Measurements from ENCODE around the gene KASH5. TPM values are rescaled to one million over a fixed set of nuclear protein-coding genes. Genes with fewer than 3 reads are reported as not detected.

KASH5 gene
- total RNA-seq (under 1 TPM in 1 of 7 donors, not detected in 6; 0.23 TPM), polyA plus RNA-seq (under 1 TPM in 1 of 2 donors, not detected in 1; 0.15 TPM)
- long read RNA-seq, donor 1 = 0 reads
- long read RNA-seq, donor 2, partial matches to known transcripts = 0 of 2 reads
- long read RNA-seq, donor 2, other reads (novel, unspliced or antisense) = 0 of 2 reads
- long read RNA-seq, donor 3 = 0 reads

- Histone ChIP-seq H3K9me3 (no peaks in the 10 kb centered on the region), H3K27ac (no peak within 1 kb of the TSS), H3K36me3 (no peaks in the 10 kb centered on the region), H3K27me3 (no peaks in the 10 kb centered on the region), H3K4me1 (ENCODE audit: insufficient read depth) (no peaks in the 10 kb centered on the region), H3K4me3 (no peak within 1 kb of the TSS)
- intact Hi-C loops (cut with DNase I) = no loop called here
- WGBS, 3 donors = 38 to 56% (median 50%) methylated on average over 40 of the region's 40 CpGs
- TF ChIP-seq EP300 (IDR thresholded peaks at IDR 0.05) (no peak), POLR2A (IDR thresholded peaks at IDR 0.05) (no peak), CTCF (IDR thresholded peaks at IDR 0.05) (no peak)
- peak; percentile 42 to 77 (median 57) for DNase-seq
These were observed at the start of gene KASH5 for GRCh38 chr19:49387936-49388372. Gene KASH5 (plus strand): TSS chr19:49388249. CDS start chr19:49390884, 2,635 bp downstream.

- WGBS, 3 donors = 3 to 10% (median 5%) methylated on average over 30 of the region's 30 CpGs
- no peaks in the 10 kb centered on the region for H3K36me3 ChIP-seq
- TF ChIP-seq CTCF (IDR thresholded peaks at IDR 0.05) (no peak), POLR2A (IDR thresholded peaks at IDR 0.05) (no peak), EP300 (IDR thresholded peaks at IDR 0.05) (no peak)
- peak; percentile 85 to 89 (median 88) for DNase-seq
- H3K4me3 ChIP-seq = peak overlapping the region; percentile 48
- no peaks in the 10 kb centered on the region for H3K27me3 ChIP-seq
- H3K27ac ChIP-seq = peak overlapping the region in 1 of 2 donors; percentile 93
- no peaks in the 10 kb centered on the region for H3K9me3 ChIP-seq
- H3K4me1 ChIP-seq (ENCODE audit: insufficient read depth) = peaks cover 8% of the 10 kb centered on the region
- intact Hi-C loops (cut with DNase I) = no loop called here
These were observed 49.3 kb upstream of the KASH5 start for GRCh38 chr19:49338691-49339300.

GRCh38 chr19:49339301-49340068 lies 48.6 kb upstream of the KASH5 start:
- Histone ChIP-seq H3K27me3 (no peaks in the 10 kb centered on the region), H3K4me3 (peak overlapping the region; percentile 48), H3K4me1 (ENCODE audit: insufficient read depth) (peaks cover 8% of the 10 kb centered on the region), H3K9me3 (no peaks in the 10 kb centered on the region), H3K36me3 (no peaks in the 10 kb centered on the region), H3K27ac (peak overlapping the region; percentile 69 to 93)
- TF ChIP-seq POLR2A (IDR thresholded peaks at IDR 0.05) (peak; percentile 80), EP300 (IDR thresholded peaks at IDR 0.05) (no peak)
- DNase-seq = peak; percentile 87 to 93 (median 90)
- WGBS, 3 donors = 1% methylated on average over 28 to 47 of the region's 47 CpGs
- intact Hi-C loops (cut with DNase I) = no loop called here

GRCh38 chr19:49340069-49340864 lies 47.8 kb upstream of the KASH5 start:
- H3K4me3 ChIP-seq = peak overlapping the region; percentile 48
- peaks cover 8% of the 10 kb centered on the region for H3K4me1 ChIP-seq (ENCODE audit: insufficient read depth)
- TF ChIP-seq EP300 (IDR thresholded peaks at IDR 0.05) (no peak), CTCF (IDR thresholded peaks at IDR 0.05) (no peak), POLR2A (IDR thresholded peaks at IDR 0.05) (no peak)
- H3K36me3 ChIP-seq = no peaks in the 10 kb centered on the region
- H3K27me3 ChIP-seq = no peaks in the 10 kb centered on the region
- intact Hi-C loops (cut with DNase I) = no loop called here
- DNase-seq = peak; percentile 74 to 88 (median 82)
- 6 to 14% (median 7%) methylated on average over 36 of the region's 36 CpGs for WGBS, 3 donors
- no peaks in the 10 kb centered on the region for H3K9me3 ChIP-seq
- H3K27ac ChIP-seq = peak overlapping the region; percentile 69 to 93

All from ovary (tissue), 10 donors.